BJ (cell line): ENCODE measurements around the gene RADIL. TPM values are rescaled to one million over a fixed set of nuclear protein-coding genes. Genes with fewer than 3 reads are reported as not detected.

ENCODE experiments used
- CTCF ChIA-PET: fragments of 350-600 bp; formaldehyde crosslinking; extraction: SDS; loops from one replicate; lab custom pipeline; 2021; ENCODE audit warnings: antibody characterized with exemption, inconsistent platforms; lab: Yijun Ruan, JAX
- POLR2A ChIA-PET: fragments of 300-600 bp; sonication (Branson Sonifier 250); formaldehyde crosslinking; extraction: SDS; loops from one replicate; lab custom pipeline; 2021; ENCODE audit warnings: antibody characterized with exemption; lab: Charles Lee
- DNase-seq: peaks from one replicate; pipeline ENCODE4 v3.0.0-alpha.2; 2011; ENCODE audit warnings: low read depth
- H3K27me3 ChIP-seq: 2 replicates; pipeline ENCODE4 v1.6.0; 2011; ENCODE audit warnings: low read length; ENCODE audit not compliant: control insufficient read depth, insufficient read depth
- H3K36me3 ChIP-seq: 2 replicates; pipeline ENCODE4 v1.5.1; 2011; ENCODE audit warnings: low read length; ENCODE audit not compliant: control insufficient read depth, insufficient read depth
- H3K4me3 ChIP-seq: 2 replicates; pipeline ENCODE4 v1.5.1; 2011; ENCODE audit warnings: low read depth, mild to moderate bottlenecking, control low read depth, low read length
- polyA plus RNA-seq: library from polyadenylated mRNA; depleted of rRNA; stranded (reverse); fragments of >200 nt; gene quantifications from 2 replicates; pipeline ENCODE4 v1.2.3, GENCODE V29; 2011
- TF ChIP-seq, protein P1 (sequence below): IDR thresholded peaks from 2 replicates; pipeline ENCODE4 v1.5.1; 2011; ENCODE audit warnings: low read depth, mild to moderate bottlenecking, control low read depth, inconsistent platforms, low read length, moderate library complexity; ENCODE audit not compliant: insufficient read depth

RADIL gene
- polyA plus RNA-seq, 1 experiment = 1.2 TPM

DNA sequence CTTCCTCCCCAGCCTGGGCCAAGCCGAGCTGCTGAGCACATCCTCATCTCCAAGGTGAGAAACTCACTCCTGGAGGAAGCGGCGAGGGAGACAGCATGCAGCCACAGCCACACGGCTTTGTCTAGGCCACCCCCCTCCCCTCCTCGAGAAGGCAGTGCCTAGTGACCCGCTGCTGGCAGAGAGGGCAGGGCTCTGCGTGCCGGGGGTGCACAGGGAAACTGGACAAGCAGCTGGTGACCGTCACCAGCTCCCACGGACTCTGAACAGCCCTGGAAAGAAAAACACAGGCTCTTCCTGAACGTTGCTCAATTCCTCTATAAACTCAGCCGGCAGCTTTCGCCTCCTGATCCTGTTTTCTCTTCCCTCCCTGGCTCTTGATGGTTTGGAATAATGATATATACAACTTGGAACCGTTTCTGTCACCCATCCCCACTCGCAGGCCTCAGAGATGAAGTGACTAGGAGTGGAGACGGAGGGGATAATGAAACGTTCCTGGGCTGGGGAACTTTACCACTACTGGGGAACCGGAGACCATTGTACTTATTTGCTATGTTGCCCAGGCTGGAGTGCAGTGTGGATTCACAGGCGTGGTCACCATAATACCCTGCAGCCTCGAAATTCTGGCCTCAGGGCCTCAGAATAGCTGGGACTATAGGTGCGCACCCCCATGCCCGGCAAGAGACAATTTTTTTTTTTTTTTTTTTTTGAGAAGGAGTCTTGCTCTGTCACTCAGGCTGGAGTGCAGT lies 41.0 kb downstream of the RADIL start:
- DNase-seq = no peak
- H3K4me3 ChIP-seq = no peak overlapping the region
- ChIA-PET CTCF (interaction anchor here (0.6 to 1.0 kb wide), 3 partner anchors 10 to 12 kb away, joined by 3 read pairs; no protein-coding TSS in a partner anchor), POLR2A (no interaction called here)
- no peaks in the 10 kb centered on the region for H3K27me3 ChIP-seq
- TF ChIP-seq, protein P1, sequence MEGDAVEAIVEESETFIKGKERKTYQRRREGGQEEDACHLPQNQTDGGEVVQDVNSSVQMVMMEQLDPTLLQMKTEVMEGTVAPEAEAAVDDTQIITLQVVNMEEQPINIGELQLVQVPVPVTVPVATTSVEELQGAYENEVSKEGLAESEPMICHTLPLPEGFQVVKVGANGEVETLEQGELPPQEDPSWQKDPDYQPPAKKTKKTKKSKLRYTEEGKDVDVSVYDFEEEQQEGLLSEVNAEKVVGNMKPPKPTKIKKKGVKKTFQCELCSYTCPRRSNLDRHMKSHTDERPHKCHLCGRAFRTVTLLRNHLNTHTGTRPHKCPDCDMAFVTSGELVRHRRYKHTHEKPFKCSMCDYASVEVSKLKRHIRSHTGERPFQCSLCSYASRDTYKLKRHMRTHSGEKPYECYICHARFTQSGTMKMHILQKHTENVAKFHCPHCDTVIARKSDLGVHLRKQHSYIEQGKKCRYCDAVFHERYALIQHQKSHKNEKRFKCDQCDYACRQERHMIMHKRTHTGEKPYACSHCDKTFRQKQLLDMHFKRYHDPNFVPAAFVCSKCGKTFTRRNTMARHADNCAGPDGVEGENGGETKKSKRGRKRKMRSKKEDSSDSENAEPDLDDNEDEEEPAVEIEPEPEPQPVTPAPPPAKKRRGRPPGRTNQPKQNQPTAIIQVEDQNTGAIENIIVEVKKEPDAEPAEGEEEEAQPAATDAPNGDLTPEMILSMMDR = no peak
- no peaks in the 10 kb centered on the region for H3K36me3 ChIP-seq

DNA sequence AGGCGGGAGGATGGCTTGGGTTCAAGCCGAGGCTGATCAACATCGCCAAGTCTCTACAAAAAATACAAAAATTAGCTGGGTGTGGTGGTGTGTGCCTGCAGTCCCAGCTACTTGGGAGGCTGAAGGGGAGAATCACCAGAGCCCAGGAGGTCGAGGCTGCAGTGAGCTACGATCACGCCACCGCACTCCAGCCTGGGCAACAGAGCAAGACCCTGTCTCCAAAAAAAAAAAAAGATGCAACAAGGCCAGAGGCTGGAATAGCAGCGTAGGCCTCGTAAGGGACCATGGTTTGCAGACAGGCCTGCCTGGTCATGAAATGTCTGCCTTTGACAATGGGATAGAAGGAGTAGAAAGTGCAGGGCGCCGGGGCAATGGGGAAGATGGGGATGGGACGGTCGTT lies 41.7 kb downstream of the RADIL start:
- TF ChIP-seq, protein P1 = no peak
- CTCF ChIA-PET = interaction anchor here (0.6 kb wide), 1 partner anchor 12 kb away, joined by 3 read pairs; no protein-coding TSS in a partner anchor
- POLR2A ChIA-PET = no interaction called here

DNA sequence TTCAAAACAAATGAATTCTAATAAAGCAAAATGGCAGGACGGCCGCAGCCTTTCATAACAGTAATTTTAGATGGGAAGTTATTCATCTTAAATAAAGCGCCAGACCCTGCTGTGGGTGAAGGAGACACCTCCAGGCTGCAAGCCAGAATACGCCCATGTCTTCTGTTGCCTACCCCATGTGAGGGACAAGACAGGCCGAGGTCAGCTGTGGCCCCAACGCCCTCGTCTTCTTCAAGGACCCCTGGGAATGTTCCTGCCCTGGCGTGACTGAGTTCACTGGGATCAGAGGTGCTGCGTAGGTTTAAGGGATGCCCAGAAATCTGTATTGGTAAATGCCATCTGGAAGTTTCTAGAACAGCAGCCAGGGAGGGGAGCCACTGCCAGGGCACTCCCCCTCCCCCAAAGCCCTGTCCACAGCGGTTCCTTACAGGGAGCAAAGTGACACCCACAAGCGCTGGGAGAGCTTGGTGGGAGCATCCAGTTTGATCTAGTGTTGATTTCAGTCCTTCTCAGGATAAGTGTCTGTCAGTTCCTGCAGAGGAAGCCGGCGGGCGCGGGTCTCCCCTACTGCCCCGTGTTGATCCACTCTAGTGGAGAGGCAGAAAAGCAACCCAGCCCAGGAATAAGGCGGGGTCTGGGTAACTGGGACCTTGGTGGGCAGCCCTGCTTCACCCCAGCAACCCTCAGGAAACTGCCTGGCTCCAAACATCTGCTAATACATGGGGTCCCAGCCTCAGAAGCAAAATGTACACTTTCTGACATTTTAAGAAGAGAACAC lies 42.3 kb downstream of the RADIL start:
- DNase-seq = no peak
- TF ChIP-seq, protein P1 = no peak
- no peak overlapping the region for H3K4me3 ChIP-seq
- no peaks in the 10 kb centered on the region for H3K36me3 ChIP-seq
- ChIA-PET POLR2A (no interaction called here), CTCF (no interaction called here)
- H3K27me3 ChIP-seq = no peaks in the 10 kb centered on the region

More for the DNA sequence above, 41.7 kb downstream of the RADIL start:
- Histone ChIP-seq H3K36me3 (no peaks in the 10 kb centered on the region), H3K27me3 (no peaks in the 10 kb centered on the region), H3K4me3 (no peak overlapping the region)
- DNase-seq = no peak

DNA sequence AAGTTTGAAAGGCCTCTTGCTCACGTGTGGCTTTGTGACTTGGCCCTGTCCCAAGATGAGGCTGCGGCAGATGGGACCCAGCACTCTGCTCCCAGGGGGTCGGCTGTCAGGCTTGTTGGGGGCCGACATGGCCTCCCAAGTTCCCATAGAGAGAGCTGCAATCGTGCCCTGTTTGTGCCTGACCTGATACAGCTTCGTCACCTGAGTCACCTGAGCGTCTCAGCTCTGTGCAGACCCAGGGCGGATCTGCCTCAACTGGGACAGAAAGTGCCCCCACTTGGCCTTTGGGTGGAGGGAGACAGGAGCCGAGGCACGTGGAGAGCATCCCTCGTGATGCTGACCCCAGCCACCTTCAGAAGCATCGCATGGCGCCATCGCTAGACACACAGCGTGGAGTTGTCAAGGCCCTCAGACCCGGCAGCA lies 43.4 kb downstream of the RADIL start:
- POLR2A ChIA-PET = no interaction called here
- TF ChIP-seq, protein P1 = no peak
- Histone ChIP-seq H3K27me3 (no peaks in the 10 kb centered on the region), H3K36me3 (no peaks in the 10 kb centered on the region), H3K4me3 (no peak overlapping the region)
- DNase-seq = no peak
- CTCF ChIA-PET = interaction anchor here (0.8 kb wide), 1 partner anchor 10 kb away, joined by 3 read pairs; no protein-coding TSS in a partner anchor
